GM18526 (cell line): Measurements from ENCODE around the gene QRFPR.

Experiments used
- POLR2A ChIP-seq: IDR thresholded peaks from 3 replicates; pipeline ENCODE4 v1.6.1; 2011; ENCODE audit not compliant: insufficient read length; ENCODE audit errors: extremely low read depth

The QRFPR gene

GRCh38 chr4:121306931-121307330 lies 73.9 kb downstream of the QRFPR start:
- no peak for TF ChIP-seq POLR2A

GRCh38 chr4:121304893-121305292 lies 75.9 kb downstream of the QRFPR start:
- TF ChIP-seq POLR2A: no peak

- TF ChIP-seq POLR2A: no peak
Measured at GRCh38 chr4:121299367-121299766, 81.5 kb downstream of the QRFPR start.

GRCh38 chr4:121283319-121283718 lies 97.5 kb downstream of the QRFPR start:
- TF ChIP-seq POLR2A: no peak

GRCh38 chr4:121280425-121280824 lies 100.4 kb downstream of the QRFPR start:
- TF ChIP-seq POLR2A: no peak

GRCh38 chr4:121278811-121279368 lies 101.9 kb downstream of the QRFPR start:
- TF ChIP-seq POLR2A: no peak
